IPS DF 6.9 (cell line): ENCODE measurements around the gene JPH3.

Experiments
- DNase-seq: peaks from one replicate; pipeline ENCODE4 v3.0.0-alpha.2; 2013; ENCODE audit warnings: low read depth, low spot score
- H3K27ac ChIP-seq: one replicate; pipeline ENCODE4 v1.5.1; 2013; ENCODE audit warnings: low read length, control low read depth
- H3K27me3 ChIP-seq: 2 replicates; pipeline ENCODE4 v1.6.1; 2013; ENCODE audit warnings: mild to moderate bottlenecking, low read length; ENCODE audit not compliant: control insufficient read depth, insufficient read depth
- H3K36me3 ChIP-seq: 2 replicates; pipeline ENCODE4 v1.6.1; 2013; ENCODE audit warnings: low read length; ENCODE audit not compliant: control insufficient read depth, insufficient read depth
- H3K4me1 ChIP-seq: 2 replicates; pipeline ENCODE4 v1.6.1; 2013; ENCODE audit warnings: low read length; ENCODE audit not compliant: control insufficient read depth, insufficient read depth
- H3K4me3 ChIP-seq: 2 replicates; pipeline ENCODE4 v1.5.1; 2013; ENCODE audit warnings: mild to moderate bottlenecking, low read length
- H3K9me3 ChIP-seq: 2 replicates; pipeline ENCODE4 v1.6.1; 2013; ENCODE audit warnings: low read length, inconsistent platforms; ENCODE audit not compliant: control insufficient read depth, insufficient read depth
- WGBS: extraction: QIAGEN DNeasy Blood & Tissue Kit; methylation state at CpG from one replicate; pipeline ENCODE4 v1.1.7; 2013; ENCODE audit warnings: mixed read lengths, missing lambda C conversion rate; ENCODE audit not compliant: insufficient read length, insufficient coverage; 5-methylcytosine and 5-hydroxymethylcytosine counted together

JPH3 gene

DNA sequence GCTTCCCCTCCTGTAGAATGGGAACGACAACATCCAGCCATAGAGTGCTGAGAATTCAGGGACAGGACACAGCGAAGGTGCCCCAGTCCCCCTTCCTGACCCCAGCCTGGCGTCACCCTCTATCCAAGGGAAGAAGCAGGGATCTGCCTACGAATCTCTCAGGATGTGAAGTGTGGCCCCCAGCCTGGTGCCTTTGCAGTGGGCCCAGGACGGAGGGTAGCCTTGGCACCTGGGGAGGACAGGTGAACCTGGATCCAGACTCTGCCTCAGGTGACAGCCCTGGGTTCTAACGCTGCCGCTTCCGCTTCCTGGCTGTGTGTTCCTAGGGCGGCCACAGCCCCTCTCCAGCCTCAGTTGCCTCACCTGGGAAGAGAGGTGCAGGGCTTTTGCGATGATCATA lies 36.4 kb downstream of the JPH3 start:
- no peak for DNase-seq
- WGBS: no CpG with 5 or more reads among the region's 10 CpGs
- Histone ChIP-seq H3K4me1 (no peaks in the 10 kb centered on the region), H3K27ac (no peak overlapping the region), H3K36me3 (no peaks in the 10 kb centered on the region), H3K27me3 (no peaks in the 10 kb centered on the region), H3K4me3 (no peak overlapping the region), H3K9me3 (no peaks in the 10 kb centered on the region)

DNA sequence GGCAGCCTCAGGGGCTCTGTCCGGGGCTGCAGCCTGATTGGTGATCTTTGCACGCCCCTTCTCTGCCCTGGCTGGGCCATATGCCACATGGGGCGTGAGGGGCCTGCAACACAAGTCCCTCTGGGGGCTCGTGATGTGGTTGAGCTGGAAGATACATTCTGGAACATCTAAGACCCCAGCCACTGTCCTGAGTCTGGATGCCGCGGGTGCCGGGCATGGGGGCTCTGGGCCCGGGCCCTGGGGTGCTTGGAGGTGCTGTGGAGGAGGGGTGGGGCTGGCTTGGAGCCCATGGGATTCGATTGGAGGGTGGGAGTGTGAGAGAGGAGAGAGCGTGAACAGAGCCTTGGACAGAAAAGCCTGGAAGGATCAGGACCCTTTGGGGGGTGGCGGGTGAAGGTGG lies 39.4 kb downstream of the JPH3 start:
- H3K27me3 ChIP-seq: no peaks in the 10 kb centered on the region
- H3K9me3 ChIP-seq: no peaks in the 10 kb centered on the region
- no peaks in the 10 kb centered on the region for H3K4me1 ChIP-seq
- WGBS: no CpG with 5 or more reads among the region's 11 CpGs
- peaks cover 5% of the 10 kb centered on the region; the same call in 1 of the 2 replicates for H3K36me3 ChIP-seq
- no peak for DNase-seq
- H3K4me3 ChIP-seq: no peak overlapping the region
- H3K27ac ChIP-seq: no peak overlapping the region

DNA sequence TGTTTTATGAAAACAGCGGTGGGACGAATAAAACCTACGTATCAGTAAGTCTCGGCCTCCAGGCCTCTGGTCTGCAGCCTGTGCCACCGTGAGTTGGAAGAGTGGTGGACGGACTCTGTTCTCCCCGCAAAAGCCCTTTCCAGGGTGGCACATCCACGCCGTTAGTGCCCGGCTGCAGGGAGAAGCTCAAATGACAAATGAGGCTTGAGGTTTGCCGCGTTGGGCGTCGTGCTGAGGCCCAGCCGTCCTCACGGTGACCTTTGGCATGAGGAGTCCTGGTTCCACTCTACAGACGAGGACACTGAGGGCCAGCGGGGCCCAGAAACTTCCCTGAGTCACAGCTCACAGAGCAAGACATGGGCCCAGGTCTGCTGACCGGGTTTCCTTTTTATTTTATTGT lies 40.2 kb downstream of the JPH3 start:
- Histone ChIP-seq H3K27me3 (no peaks in the 10 kb centered on the region), H3K4me1 (no peaks in the 10 kb centered on the region; the same call in 1 of the 2 replicates), H3K36me3 (peaks cover 5% of the 10 kb centered on the region; the same call in 1 of the 2 replicates), H3K9me3 (no peaks in the 10 kb centered on the region), H3K4me3 (no peak overlapping the region), H3K27ac (no peak overlapping the region)
- WGBS: no CpG with 5 or more reads among the region's 19 CpGs
- DNase-seq: no peak

DNA sequence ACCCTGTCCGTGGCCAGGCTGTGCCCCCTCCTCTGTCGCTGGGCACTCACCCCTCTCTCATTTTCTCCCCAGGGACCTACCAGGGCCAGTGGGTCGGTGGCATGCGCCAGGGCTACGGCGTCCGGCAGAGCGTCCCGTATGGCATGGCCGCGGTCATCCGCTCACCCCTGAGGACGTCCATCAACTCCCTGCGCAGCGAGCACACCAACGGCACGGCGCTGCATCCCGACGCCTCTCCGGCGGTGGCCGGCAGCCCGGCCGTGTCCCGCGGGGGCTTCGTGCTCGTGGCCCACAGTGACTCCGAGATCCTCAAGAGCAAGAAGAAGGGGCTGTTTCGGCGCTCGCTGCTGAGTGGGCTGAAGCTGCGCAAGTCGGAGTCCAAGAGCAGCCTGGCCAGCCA lies 41.9 kb downstream of the JPH3 start:
- H3K36me3 ChIP-seq: peaks cover 5% of the 10 kb centered on the region; the same call in 1 of the 2 replicates
- H3K9me3 ChIP-seq: no peaks in the 10 kb centered on the region
- no peak overlapping the region for H3K4me3 ChIP-seq
- H3K27ac ChIP-seq: no peak overlapping the region
- H3K4me1 ChIP-seq: no peaks in the 10 kb centered on the region; the same call in 1 of the 2 replicates
- no CpG with 5 or more reads among the region's 35 CpGs for WGBS
- no peak for DNase-seq
- no peaks in the 10 kb centered on the region for H3K27me3 ChIP-seq

DNA sequence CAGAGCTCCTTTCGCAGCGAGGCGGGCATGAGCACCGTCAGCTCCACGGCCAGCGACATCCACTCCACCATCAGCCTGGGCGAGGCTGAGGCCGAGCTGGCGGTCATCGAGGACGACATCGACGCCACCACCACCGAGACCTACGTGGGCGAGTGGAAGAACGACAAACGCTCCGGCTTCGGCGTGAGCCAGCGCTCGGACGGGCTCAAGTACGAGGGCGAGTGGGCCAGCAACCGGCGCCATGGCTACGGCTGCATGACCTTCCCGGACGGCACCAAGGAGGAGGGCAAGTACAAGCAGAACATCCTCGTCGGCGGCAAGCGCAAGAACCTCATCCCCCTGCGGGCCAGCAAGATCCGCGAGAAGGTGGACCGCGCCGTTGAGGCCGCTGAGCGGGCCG lies 42.3 kb downstream of the JPH3 start:
- H3K4me3 ChIP-seq: no peak overlapping the region
- WGBS: no CpG with 5 or more reads among the region's 44 CpGs

DNA sequence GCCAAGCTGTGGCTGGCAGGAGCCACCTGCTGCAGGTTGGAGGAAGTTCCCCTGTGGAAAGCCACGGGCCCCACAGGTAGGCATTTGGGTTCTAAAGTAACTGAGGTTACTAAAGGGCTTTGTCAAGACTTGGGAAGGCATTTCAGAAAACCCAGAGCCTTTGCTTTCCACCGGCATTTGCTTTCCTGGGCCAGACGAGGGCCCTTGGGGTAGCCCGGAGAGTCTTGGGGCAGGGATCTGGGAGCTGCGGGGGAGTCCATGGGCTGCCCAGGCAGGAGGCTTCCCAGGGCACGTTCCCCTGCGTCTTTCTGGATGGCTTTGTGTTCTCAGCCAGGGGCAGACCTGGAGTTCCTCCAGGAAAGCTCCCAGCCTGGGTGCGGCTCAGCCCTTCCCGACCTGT lies 43.5 kb downstream of the JPH3 start:
- H3K27ac ChIP-seq: no peak overlapping the region
- H3K4me1 ChIP-seq: no peaks in the 10 kb centered on the region; the same call in 1 of the 2 replicates
- peaks cover 5% of the 10 kb centered on the region; the same call in 1 of the 2 replicates for H3K36me3 ChIP-seq
- H3K4me3 ChIP-seq: no peak overlapping the region
- no peaks in the 10 kb centered on the region for H3K27me3 ChIP-seq
- no CpG with 5 or more reads among the region's 9 CpGs for WGBS
- no peak for DNase-seq
- no peaks in the 10 kb centered on the region for H3K9me3 ChIP-seq

More for the DNA sequence above, 42.3 kb downstream of the JPH3 start:
- H3K9me3 ChIP-seq: no peaks in the 10 kb centered on the region
- H3K27me3 ChIP-seq: no peaks in the 10 kb centered on the region
- H3K4me1 ChIP-seq: no peaks in the 10 kb centered on the region; the same call in 1 of the 2 replicates
- H3K36me3 ChIP-seq: peaks cover 5% of the 10 kb centered on the region; the same call in 1 of the 2 replicates
- no peak for DNase-seq
- no peak overlapping the region for H3K27ac ChIP-seq

DNA sequence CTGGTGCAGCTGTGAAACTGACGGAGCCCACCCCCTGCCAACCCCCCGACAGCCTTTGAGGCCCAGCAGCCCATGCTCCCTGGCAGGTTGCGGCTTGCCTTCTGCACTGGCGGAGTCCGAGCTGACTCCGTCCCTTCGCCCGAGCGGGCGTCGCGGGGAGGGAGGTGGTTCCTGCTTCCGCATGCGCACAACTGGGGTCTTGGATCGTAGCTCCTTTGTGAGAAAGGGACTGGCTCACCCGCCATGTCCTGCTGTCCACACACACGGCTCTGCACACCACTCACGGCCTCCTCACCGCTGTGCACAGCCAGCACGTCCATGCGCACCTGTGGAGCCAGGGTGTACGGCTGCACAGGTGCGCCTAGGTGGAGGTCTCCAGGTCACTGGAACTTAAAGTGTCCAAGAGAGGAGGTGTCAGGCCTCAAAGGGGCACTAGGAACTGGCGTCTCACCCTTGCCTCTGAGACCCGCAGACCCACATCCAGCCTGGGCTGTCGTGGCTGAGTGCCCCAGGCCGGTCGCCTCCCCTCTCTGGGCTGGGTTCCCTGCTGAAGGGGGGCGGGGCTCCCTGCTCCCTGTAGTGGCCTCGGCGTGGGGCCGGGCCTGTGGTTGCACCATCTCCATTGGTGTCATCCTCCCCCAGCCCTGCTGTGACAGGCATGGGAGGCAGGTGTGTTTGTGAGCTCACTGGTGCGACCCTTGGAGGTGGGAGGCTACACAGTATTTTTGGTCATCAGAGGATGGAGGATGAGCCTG lies 45.3 kb downstream of the JPH3 start:
- Histone ChIP-seq H3K4me3 (no peak overlapping the region; the same call in 1 of the 2 replicates), H3K36me3 (peaks cover 5% of the 10 kb centered on the region; the same call in 1 of the 2 replicates), H3K27ac (no peak overlapping the region), H3K27me3 (no peaks in the 10 kb centered on the region), H3K9me3 (no peaks in the 10 kb centered on the region), H3K4me1 (no peaks in the 10 kb centered on the region; the same call in 1 of the 2 replicates)
- no CpG with 5 or more reads among the region's 33 CpGs for WGBS
- no peak for DNase-seq

DNA sequence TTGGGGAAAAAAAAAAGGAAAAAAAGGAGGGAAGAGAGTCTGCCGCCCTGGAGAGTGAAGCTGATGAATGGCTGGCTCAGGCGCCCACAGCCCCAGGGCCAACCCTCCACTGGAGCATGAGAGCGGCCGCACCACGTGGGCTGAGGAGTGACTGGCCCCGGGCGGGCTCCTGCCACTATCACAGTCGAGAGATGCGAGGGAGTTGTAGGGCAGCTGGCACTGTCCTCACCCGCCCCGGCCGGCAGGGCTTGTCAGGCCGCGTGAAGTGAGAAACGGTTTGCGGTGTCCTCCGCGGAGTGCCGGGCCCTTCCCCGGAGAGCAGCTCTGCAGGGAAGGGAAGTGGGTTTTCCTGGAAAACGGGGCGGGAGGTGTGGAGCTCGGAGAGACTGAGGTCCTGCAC lies 45.9 kb downstream of the JPH3 start:
- no peaks in the 10 kb centered on the region for H3K27me3 ChIP-seq
- DNase-seq: no peak
- H3K4me3 ChIP-seq: no peak overlapping the region
- peaks cover 5% of the 10 kb centered on the region; the same call in 1 of the 2 replicates for H3K36me3 ChIP-seq
- no peak overlapping the region for H3K27ac ChIP-seq
- no peaks in the 10 kb centered on the region for H3K9me3 ChIP-seq
- H3K4me1 ChIP-seq: no peaks in the 10 kb centered on the region; the same call in 1 of the 2 replicates
- WGBS: no CpG with 5 or more reads among the region's 23 CpGs

DNA sequence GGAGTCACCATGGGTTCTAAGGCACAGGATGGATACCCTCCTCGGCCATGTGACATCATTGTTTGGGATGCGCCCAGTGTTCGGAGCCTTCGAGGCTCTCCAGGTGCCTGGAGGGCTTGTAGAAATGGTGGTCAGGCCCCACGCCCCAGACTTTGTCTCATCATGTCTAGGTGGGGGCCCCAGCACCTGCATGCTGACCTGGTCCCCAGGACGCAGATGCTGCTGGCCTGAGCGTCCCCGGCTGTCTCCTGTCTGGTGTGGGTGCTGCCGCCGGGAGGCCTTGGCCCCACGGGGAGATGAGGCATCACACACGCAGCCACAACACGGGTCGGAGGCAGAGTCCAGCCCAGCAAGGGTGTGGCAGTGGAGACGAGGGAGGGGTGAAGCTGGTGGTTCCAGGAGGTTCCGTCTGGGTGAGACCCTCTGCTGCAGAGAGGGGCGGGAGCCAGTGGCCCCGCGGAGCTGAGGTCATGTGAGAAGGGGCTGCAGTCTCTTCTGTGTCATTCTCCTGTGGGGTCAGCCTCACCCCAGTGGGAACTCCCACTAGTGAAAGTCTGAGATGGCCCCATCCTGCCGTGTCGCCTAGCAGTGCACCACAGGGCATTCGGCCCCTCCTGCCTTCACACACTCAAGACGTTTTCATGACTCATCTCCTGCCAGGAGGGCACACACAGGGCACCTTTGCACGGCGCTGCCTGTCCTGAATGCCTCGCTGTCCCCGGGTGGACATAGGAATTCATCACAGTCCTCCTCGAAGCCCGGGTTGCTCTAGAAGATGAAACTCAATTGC lies 46.6 kb downstream of the JPH3 start:
- Histone ChIP-seq H3K4me3 (no peak overlapping the region), H3K36me3 (peaks cover 5% of the 10 kb centered on the region; the same call in 1 of the 2 replicates), H3K4me1 (no peaks in the 10 kb centered on the region; the same call in 1 of the 2 replicates), H3K27me3 (no peaks in the 10 kb centered on the region), H3K9me3 (no peaks in the 10 kb centered on the region), H3K27ac (no peak overlapping the region)
- no CpG with 5 or more reads among the region's 29 CpGs for WGBS
- DNase-seq: no peak

DNA sequence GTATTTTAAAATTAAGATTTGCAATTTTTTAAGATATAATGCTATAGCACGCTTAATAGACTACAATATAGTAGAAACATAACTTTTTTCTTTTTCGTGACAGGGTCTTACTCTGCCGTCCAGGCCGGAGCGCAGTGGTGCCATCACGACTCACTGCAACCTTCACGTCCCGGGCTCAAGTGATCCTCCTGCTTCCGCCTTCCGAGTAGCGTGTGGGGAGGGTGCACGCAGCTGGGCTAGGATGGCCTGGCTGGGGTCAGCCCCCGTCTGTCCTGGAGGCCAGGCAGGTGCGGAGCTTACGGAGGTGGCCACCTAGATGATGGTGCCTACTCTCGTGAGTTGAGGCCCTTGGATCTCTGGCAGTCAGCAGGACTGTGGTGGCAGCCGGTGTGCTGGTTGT lies 50.1 kb downstream of the JPH3 start:
- Histone ChIP-seq H3K4me3 (no peak overlapping the region), H3K27me3 (no peaks in the 10 kb centered on the region)

More for the DNA sequence above, 50.1 kb downstream of the JPH3 start:
- Histone ChIP-seq H3K4me1 (no peaks in the 10 kb centered on the region; the same call in 1 of the 2 replicates), H3K27ac (no peak overlapping the region), H3K36me3 (no peaks in the 10 kb centered on the region; the same call in 1 of the 2 replicates), H3K9me3 (no peaks in the 10 kb centered on the region)
- no CpG with 5 or more reads among the region's 17 CpGs for WGBS
- DNase-seq: no peak
